Mesenteric fat pad (tissue), 1 donor: ENCODE results near the gene POT1. TPM values are rescaled to one million over a fixed set of nuclear protein-coding genes. Genes with fewer than 3 reads are reported as not detected.

ENCODE experiments used
- DNase-seq: peaks from one replicate; pipeline ENCODE4 v3.0.0-alpha.2; 2020; ENCODE audit warnings: low spot score
- total RNA-seq: library from RNA; stranded (reverse); fragmentation: NEBNext Ultra II Directional; extraction: Animal tissue kit (Norgen Biotek cat#: 25700); gene quantifications from one replicate; pipeline ENCODE4 v1.2.1, GENCODE V29; 2021
- donor health status: DM: yes; HTN: yes; CAD: no.

Gene POT1
- total RNA-seq, 1 donor from 2014 or later, result 15.0 TPM

- no peak for DNase-seq
Observed at GRCh38 chr7:124773938-124774337, 155.7 kb downstream of the POT1 start.

GRCh38 chr7:124773339-124773738 lies 156.3 kb downstream of the POT1 start:
- no peak for DNase-seq

Other genes with a start within 250 kb of the POT1 start
- not detected for gene GPR37, start 164.0 kb downstream of the POT1 start, total RNA-seq